GM12891 (cell line): ENCODE data around the gene TRMT44.

Source experiments
- PAX5 ChIP-seq: IDR thresholded peaks from 2 replicates; pipeline ENCODE4 v1.6.1; 2011; ENCODE audit warnings: low read length, moderate library complexity, mild to moderate bottlenecking; ENCODE audit not compliant: insufficient read depth, severe bottlenecking
- POLR2A ChIP-seq: IDR thresholded peaks from 2 replicates; pipeline ENCODE4 v1.6.1; 2011; ENCODE audit warnings: low read depth, low read length, control low read depth
- POLR2AphosphoS5 ChIP-seq: IDR thresholded peaks from 2 replicates; pipeline ENCODE4 v1.6.1; 2011; ENCODE audit warnings: low read depth, low read length, control low read depth
- POU2F2 ChIP-seq: IDR thresholded peaks from 2 replicates; pipeline ENCODE4 v1.6.1; 2011; ENCODE audit warnings: low read depth, mild to moderate bottlenecking, control low read depth, low read length, moderate library complexity
- TAF1 ChIP-seq: IDR thresholded peaks from 2 replicates; pipeline ENCODE4 v1.6.1; 2011; ENCODE audit warnings: low read depth, low read length, control low read depth

- TF ChIP-seq TAF1 (no peak), POLR2A (no peak), POLR2AphosphoS5 (no peak), POU2F2 (no peak), PAX5 (no peak)
Measured at GRCh38 chr4:8502836-8503585, 62.4 kb downstream of the TRMT44 start.
